HTR-8/SVneo (cell line): ENCODE results near the gene EYA2.
A peak's percentile ranks its signal among the peaks of the same experiment; 100 is the strongest.
"Not testable (repeated sequence)": the region's sequence is repeated elsewhere in the genome, so short reads cannot be mapped to it uniquely, and the experiment has no call there.

Experiments
- DNase-seq: peaks from one replicate; pipeline ENCODE4 v3.0.0; 2011; ENCODE audit warnings: low spot score, mixed read lengths; ENCODE audit not compliant: insufficient read length
- FAIRE-seq: peaks from 2 replicates; lab custom pipeline; 2011; peaks lifted over from hg19 to GRCh38; lab: Jason Lieb, UNC

The EYA2 gene

GRCh38 chr20:46946796-46947195 lies 52.2 kb downstream of the EYA2 start:
- no peak for FAIRE-seq
- DNase-seq = no peak

- no peak for FAIRE-seq
- no peak for DNase-seq
Observed at GRCh38 chr20:46948081-46948480, 53.4 kb downstream of the EYA2 start.

GRCh38 chr20:46951405-46951804 lies 56.8 kb downstream of the EYA2 start:
- no peak for FAIRE-seq
- no peak for DNase-seq

GRCh38 chr20:46951840-46952497 lies 57.3 kb downstream of the EYA2 start:
- FAIRE-seq (no peak), DNase-seq (no peak)

- no peak for DNase-seq
- FAIRE-seq = peak; percentile 26
Observed at GRCh38 chr20:46953596-46953995, 59.0 kb downstream of the EYA2 start.

GRCh38 chr20:46954490-46955038 lies 59.9 kb downstream of the EYA2 start:
- peak; percentile 98 for FAIRE-seq
- peak; percentile 97 for DNase-seq

- FAIRE-seq (no peak), DNase-seq (no peak)
Observed at GRCh38 chr20:46955601-46956556, 61.2 kb downstream of the EYA2 start.

- FAIRE-seq = no peak
- DNase-seq = peak; percentile 66
Observed at GRCh38 chr20:46959081-46959692, 64.5 kb downstream of the EYA2 start.

GRCh38 chr20:46959821-46960220 lies 65.2 kb downstream of the EYA2 start:
- DNase-seq (no peak), FAIRE-seq (peak; percentile 31)

- no peak for FAIRE-seq
- DNase-seq = no peak
Observed at GRCh38 chr20:46960536-46960935, 65.9 kb downstream of the EYA2 start.

- not testable (repeated sequence) for FAIRE-seq, DNase-seq
Observed at GRCh38 chr20:46961968-46962367, 67.3 kb downstream of the EYA2 start.

GRCh38 chr20:46962452-46963195 lies 68.0 kb downstream of the EYA2 start:
- FAIRE-seq (no peak), DNase-seq (no peak)

- DNase-seq = no peak
Observed at GRCh38 chr20:46963196-46963529, 68.5 kb downstream of the EYA2 start.

GRCh38 chr20:46963758-46964617 lies 69.3 kb downstream of the EYA2 start:
- DNase-seq (no peak), FAIRE-seq (no peak)

More at GRCh38 chr20:46963196-46963529, 68.5 kb downstream of the EYA2 start:
- FAIRE-seq = peak; percentile 48

GRCh38 chr20:46964618-46965455 lies 70.2 kb downstream of the EYA2 start:
- DNase-seq (no peak), FAIRE-seq (peak; percentile 79)

- FAIRE-seq = no peak
- no peak for DNase-seq
Observed at GRCh38 chr20:46965477-46965876, 70.8 kb downstream of the EYA2 start.

GRCh38 chr20:46967646-46968045 lies 73.0 kb downstream of the EYA2 start:
- FAIRE-seq = peak; percentile 60
- DNase-seq = no peak

- FAIRE-seq = peak; percentile 92
- DNase-seq = peak; percentile 93
Observed at GRCh38 chr20:46970937-46971630, 76.4 kb downstream of the EYA2 start.
